Right hindlimb (tissue), 1 donor: Measurements from ENCODE around the gene SPATA2.

Experiments used
- DNase-seq: peaks from one replicate; pipeline ENCODE4 v3.0.0-alpha.2; 2018

The SPATA2 gene

DNA sequence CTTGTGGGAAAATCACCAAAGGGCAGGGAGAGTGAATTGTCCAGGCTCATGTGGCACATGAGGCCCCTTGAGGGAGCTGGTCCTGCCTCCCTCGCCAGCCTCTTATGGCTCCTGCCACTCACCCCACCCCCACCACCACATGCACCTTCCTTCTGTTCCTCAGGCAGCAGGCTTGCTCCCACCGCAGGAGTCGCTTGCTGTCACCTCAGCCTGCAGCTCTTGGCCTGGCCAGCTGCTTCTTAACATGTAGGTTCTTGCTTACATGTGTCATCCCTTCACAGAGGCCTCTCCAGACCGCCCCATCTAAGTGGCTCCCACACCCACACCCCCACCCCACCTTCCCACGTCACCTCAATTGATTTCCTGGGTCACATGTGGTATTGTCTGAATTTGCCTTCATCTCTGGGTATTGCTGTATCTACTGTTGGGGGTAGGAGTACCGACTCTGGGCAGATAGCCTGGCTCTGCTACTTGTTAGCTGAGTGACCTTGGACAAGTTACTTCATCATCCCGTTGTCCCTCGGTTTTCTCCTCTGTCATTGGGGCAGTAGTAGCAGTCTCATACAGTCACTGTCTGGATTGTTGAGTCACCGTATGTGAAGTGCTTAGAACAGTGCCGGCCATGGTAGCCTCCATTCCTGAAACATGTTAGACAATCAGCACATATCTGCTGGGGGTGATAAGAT lies 61.0 kb downstream of the SPATA2 start:
- no peak for DNase-seq

DNA sequence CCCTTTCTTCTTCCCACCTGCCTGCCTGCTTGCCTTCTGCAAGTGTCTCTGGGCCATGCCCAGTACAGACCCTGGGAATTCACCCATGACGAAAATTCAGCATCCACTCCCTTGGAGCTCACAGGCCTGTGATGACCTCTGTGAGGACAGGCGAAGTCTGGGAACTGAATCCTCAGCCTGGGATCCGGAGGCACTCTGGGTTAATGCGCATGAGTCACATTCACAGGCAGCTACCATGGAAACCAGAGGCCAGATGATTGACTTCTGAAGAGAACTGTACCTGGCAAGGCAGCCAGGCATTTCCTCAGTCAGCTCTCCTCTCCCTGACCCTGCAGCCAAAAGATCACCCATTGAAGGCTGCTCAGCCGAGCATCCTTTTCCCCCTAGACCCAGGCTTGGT lies 61.7 kb downstream of the SPATA2 start:
- DNase-seq, result no peak
